ENCODE data around the gene TAF12. TPM values are rescaled to one million over a fixed set of nuclear protein-coding genes. Genes with fewer than 3 reads are reported as not detected.
"Not testable (repeated sequence)": the region's sequence is repeated elsewhere in the genome, so short reads cannot be mapped to it uniquely, and the experiment has no call there.

The TAF12 gene
- total RNA-seq, 1 donor from 2014 or later: 21.8 TPM

DNA sequence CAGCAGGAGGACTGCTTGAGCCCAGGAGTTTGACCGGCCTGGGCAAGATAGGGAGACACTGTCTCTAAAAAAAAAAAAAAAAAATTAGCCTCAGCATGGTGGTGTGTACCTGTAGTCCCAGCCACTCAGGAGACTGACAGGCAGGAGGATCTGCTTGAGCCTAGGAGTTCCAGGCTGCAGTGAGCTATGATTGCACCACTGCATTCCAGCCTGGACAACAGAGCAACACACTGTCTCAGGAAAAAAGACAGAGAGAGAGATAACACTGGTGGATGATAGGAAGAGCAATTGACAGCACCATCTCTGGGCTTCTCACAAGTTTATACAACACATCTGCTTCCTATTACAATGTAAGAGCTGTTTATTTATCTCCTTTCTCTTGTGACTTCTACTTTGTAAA lies 3.2 kb upstream of the TAF12 start:
- H3K4me1 ChIP-seq: peaks cover 35% of the 10 kb centered on the region
- no peak overlapping the region for H3K4me3 ChIP-seq
- TF ChIP-seq, protein P1, sequence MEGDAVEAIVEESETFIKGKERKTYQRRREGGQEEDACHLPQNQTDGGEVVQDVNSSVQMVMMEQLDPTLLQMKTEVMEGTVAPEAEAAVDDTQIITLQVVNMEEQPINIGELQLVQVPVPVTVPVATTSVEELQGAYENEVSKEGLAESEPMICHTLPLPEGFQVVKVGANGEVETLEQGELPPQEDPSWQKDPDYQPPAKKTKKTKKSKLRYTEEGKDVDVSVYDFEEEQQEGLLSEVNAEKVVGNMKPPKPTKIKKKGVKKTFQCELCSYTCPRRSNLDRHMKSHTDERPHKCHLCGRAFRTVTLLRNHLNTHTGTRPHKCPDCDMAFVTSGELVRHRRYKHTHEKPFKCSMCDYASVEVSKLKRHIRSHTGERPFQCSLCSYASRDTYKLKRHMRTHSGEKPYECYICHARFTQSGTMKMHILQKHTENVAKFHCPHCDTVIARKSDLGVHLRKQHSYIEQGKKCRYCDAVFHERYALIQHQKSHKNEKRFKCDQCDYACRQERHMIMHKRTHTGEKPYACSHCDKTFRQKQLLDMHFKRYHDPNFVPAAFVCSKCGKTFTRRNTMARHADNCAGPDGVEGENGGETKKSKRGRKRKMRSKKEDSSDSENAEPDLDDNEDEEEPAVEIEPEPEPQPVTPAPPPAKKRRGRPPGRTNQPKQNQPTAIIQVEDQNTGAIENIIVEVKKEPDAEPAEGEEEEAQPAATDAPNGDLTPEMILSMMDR (IDR thresholded peaks at IDR 0.05): no peak
- H3K9me3 ChIP-seq: no peaks in the 10 kb centered on the region
- H3K27me3 ChIP-seq (ENCODE audit: low read depth): no peaks in the 10 kb centered on the region
- DNase-seq: no peak
- no peak for ATAC-seq
- no peaks in the 10 kb centered on the region for H3K36me3 ChIP-seq
- intact Hi-C loops (cut with DNase I): no loop called here
- H3K27ac ChIP-seq: no peak overlapping the region

GRCh38 chr1:28645406-28645805 lies 2.5 kb upstream of the TAF12 start:
- H3K4me1 ChIP-seq: peaks cover 42% of the 10 kb centered on the region
- DNase-seq; H3K36me3 ChIP-seq; H3K27ac ChIP-seq; intact Hi-C loops (cut with DNase I); ATAC-seq; H3K9me3 ChIP-seq; H3K27me3 ChIP-seq (ENCODE audit: low read depth); H3K4me3 ChIP-seq: not testable (repeated sequence)

- DNase-seq (no peak), ATAC-seq (no peak)
- no peaks in the 10 kb centered on the region for H3K27me3 ChIP-seq (ENCODE audit: low read depth)
- no peaks in the 10 kb centered on the region for H3K9me3 ChIP-seq
- intact Hi-C loops (cut with DNase I): no loop called here
- no peaks in the 10 kb centered on the region for H3K36me3 ChIP-seq
- TF ChIP-seq, protein P1 (IDR thresholded peaks at IDR 0.05): no peak
- H3K4me1 ChIP-seq: peaks cover 43% of the 10 kb centered on the region
- peak overlapping the region; percentile 95 for H3K27ac ChIP-seq
- peak overlapping the region; percentile 81 for H3K4me3 ChIP-seq
Measured at GRCh38 chr1:28644494-28644893, 1.6 kb upstream of the TAF12 start.

DNA sequence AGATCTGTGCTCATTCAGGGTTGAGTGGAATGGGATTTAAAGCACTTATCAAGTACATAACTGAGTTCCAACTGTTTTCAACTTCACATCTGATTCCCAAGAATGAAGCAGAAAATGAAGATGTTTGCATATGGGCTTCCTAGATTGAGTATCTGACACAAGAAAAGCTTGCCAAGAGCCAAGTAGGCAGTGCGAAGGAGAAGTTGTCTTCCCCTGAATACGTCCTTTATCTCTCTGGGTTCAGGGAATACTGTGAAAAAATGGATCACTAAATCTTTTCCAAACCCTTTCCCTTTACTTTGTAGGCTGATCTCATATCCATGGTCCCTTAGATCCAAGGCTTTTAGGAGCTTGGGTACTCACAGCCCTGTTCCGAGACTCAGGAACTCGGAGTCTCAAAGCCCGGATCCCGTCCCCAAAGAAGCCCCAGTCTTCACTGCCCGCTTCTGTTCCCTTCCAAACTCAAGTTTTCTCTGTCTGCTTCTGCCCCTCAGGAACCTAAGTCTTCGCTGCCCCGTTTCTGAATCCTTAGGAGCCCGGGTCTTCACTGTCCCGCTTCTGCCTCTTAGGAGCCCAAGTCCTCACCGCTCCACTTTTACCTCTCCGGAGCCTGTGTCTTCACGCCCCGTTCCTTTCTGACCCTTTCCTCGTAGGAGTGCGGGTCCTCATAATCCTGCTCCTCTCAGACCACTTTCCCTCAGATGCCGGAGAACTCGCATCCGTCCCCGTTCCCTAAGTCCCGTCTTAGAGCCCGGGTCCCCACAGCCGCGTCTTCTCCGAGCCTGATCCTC lies 616 bp downstream of the TAF12 start:
- TF ChIP-seq, protein P1 (IDR thresholded peaks at IDR 0.05): no peak
- Histone ChIP-seq H3K27ac (peak overlapping the region; percentile 95), H3K4me1 (peaks cover 28% of the 10 kb centered on the region), H3K9me3 (no peaks in the 10 kb centered on the region), H3K27me3 (ENCODE audit: low read depth) (no peaks in the 10 kb centered on the region), H3K4me3 (peak overlapping the region; percentile 81), H3K36me3 (no peaks in the 10 kb centered on the region)
- ATAC-seq (peak; percentile 34 to 61), DNase-seq (no peak)
- intact Hi-C loops (cut with DNase I): no loop called here

- intact Hi-C loops (cut with DNase I): no loop called here
- Histone ChIP-seq H3K4me1 (peaks cover 28% of the 10 kb centered on the region), H3K27ac (no peak overlapping the region), H3K27me3 (ENCODE audit: low read depth) (no peaks in the 10 kb centered on the region), H3K9me3 (no peaks in the 10 kb centered on the region), H3K36me3 (no peaks in the 10 kb centered on the region), H3K4me3 (no peak overlapping the region)
- ATAC-seq: no peak
- TF ChIP-seq, protein P1 (IDR thresholded peaks at IDR 0.05): no peak
- DNase-seq: no peak
Measured at GRCh38 chr1:28640766-28641165, 2.1 kb downstream of the TAF12 start.

- intact Hi-C loops (cut with DNase I): no loop called here
- no peaks in the 10 kb centered on the region for H3K27me3 ChIP-seq (ENCODE audit: low read depth)
Measured at GRCh38 chr1:28632560-28632959, 10.3 kb downstream of the TAF12 start.

More at GRCh38 chr1:28632560-28632959, 10.3 kb downstream of the TAF12 start:
- Histone ChIP-seq H3K27ac (no peak overlapping the region), H3K9me3 (no peaks in the 10 kb centered on the region), H3K36me3 (no peaks in the 10 kb centered on the region), H3K4me1 (no peaks in the 10 kb centered on the region), H3K4me3 (no peak overlapping the region)
- ATAC-seq (no peak), DNase-seq (no peak)
- TF ChIP-seq, protein P1 (IDR thresholded peaks at IDR 0.05): no peak
